HG02938 (cell line): Measurements from ENCODE around the gene FBXO24.

Source experiments
- ATAC-seq: cut with Tn5 transposase; IDR thresholded peaks from one replicate; pipeline ENCODE4 v1.9.1; 2021; ENCODE audit warnings: mild to moderate bottlenecking, moderate library complexity; ENCODE audit not compliant: unreplicated experiment

Gene FBXO24

GRCh38 chr7:100574362-100575205 is 11.5 kb upstream of the FBXO24 start:
- no peak for ATAC-seq

- ATAC-seq = no peak
Measured at GRCh38 chr7:100575206-100575631, 10.9 kb upstream of the FBXO24 start.

- no peak for ATAC-seq
Measured at GRCh38 chr7:100575746-100576383, 10.3 kb upstream of the FBXO24 start.

GRCh38 chr7:100576384-100576993 is 9.6 kb upstream of the FBXO24 start:
- no peak for ATAC-seq

- no peak for ATAC-seq
Measured at GRCh38 chr7:100577103-100577502, 9.0 kb upstream of the FBXO24 start.

GRCh38 chr7:100577507-100577906 is 8.6 kb upstream of the FBXO24 start:
- no peak for ATAC-seq

- no peak for ATAC-seq
Measured at GRCh38 chr7:100578246-100579183, 7.6 kb upstream of the FBXO24 start.

GRCh38 chr7:100580466-100581283 is 5.5 kb upstream of the FBXO24 start:
- ATAC-seq = no peak

GRCh38 chr7:100582041-100582579 is 4.0 kb upstream of the FBXO24 start:
- ATAC-seq = no peak

- ATAC-seq = no peak
Measured at GRCh38 chr7:100582650-100583049, 3.5 kb upstream of the FBXO24 start.

GRCh38 chr7:100583132-100584053 is 2.7 kb upstream of the FBXO24 start:
- ATAC-seq = no peak

GRCh38 chr7:100584054-100584682 is 2.0 kb upstream of the FBXO24 start:
- no peak for ATAC-seq

GRCh38 chr7:100584683-100585510 is 1.2 kb upstream of the FBXO24 start:
- no peak for ATAC-seq

- no peak for ATAC-seq
Measured at GRCh38 chr7:100585511-100586265, 440 bp upstream of the FBXO24 start, which contains the start of gene LRCH4. Gene LRCH4, minus strand, starts transcription at chr7:100586129. Its CDS starts 29 bp downstream, at chr7:100586100.

GRCh38 chr7:100588438-100588837 is 2.3 kb downstream of the FBXO24 start:
- ATAC-seq = no peak

- ATAC-seq = no peak
Measured at GRCh38 chr7:100589341-100589947, 3.3 kb downstream of the FBXO24 start.
